Right ventricle myocardium inferior (tissue), 1 donor: ENCODE data around the gene POLR3E. TPM values are rescaled to one million over a fixed set of nuclear protein-coding genes. Genes with fewer than 3 reads are reported as not detected.

Experiments
- ATAC-seq: fragments of 200-7000 bp; cut with Tn5 transposase; one replicate; pipeline ENCODE4 v1.9.1; 2020; ENCODE audit warnings: mild to moderate bottlenecking, moderate library complexity
- DNase-seq: peaks from one replicate; pipeline ENCODE4 v3.0.0; 2021; ENCODE audit errors: missing footprints
- intact Hi-C: fragments of 100-400 bp; cut with DNase I; formaldehyde crosslinking; loops from one replicate; pipeline ENCODE4 v1.11.0; 2022
- total RNA-seq: library from RNA; stranded (reverse); fragmentation: NEBNext Ultra II Directional; extraction: Animal tissue kit (Norgen Biotek cat#: 25700); gene quantifications from one replicate; pipeline ENCODE4 v1.2.1, GENCODE V29; 2021
- donor health status: DM: no; HTN: yes; CAD: no; lungs with severe emphysema.

The POLR3E gene
- total RNA-seq, 1 donor from 2014 or later, result 36.4 TPM

DNA sequence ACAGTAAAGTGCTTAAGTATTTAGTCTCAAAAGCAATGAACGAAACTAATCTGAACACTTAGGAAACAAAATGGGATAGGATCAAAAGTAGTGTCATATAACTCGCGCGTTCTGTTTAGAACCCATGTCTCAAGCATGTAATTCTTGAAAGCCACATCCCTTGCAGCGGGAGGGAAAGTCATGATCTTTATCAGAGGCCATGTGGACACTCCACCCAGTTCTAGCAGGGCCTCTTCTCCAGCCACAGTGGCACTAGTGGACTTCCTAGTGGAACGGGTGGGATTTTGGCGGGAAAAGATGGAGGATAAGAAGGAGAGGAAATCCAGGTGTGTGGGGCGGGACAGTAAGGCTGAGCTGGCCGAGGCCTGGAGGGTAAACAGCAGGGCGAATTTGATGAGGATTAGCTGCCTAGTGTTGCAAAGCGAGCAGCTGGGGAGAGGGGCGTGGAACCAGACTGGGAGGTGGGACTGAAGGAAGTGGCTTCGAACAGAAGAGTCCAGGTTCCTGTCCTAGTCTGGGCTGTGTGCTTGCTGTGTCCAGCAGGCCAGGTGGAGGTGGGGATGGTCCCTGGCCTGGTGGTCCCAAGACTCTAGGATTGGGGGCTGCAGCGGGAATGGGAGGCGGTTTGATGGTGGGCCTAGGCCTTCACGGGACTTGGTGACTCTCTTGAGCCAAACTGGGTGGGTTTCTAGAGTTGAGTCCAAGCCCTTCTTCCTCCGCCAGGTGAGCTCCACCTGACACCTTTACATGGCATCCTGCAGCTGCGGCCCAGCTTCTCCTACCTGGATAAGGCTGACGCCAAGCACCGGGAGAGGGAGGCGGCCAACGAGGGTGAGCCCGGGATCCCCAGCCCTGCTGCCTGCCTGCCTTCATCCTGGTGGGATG is 15.9 kb downstream of the POLR3E start:
- intact Hi-C loops, result no loop called here
- ATAC-seq (no peak), DNase-seq (no peak)

DNA sequence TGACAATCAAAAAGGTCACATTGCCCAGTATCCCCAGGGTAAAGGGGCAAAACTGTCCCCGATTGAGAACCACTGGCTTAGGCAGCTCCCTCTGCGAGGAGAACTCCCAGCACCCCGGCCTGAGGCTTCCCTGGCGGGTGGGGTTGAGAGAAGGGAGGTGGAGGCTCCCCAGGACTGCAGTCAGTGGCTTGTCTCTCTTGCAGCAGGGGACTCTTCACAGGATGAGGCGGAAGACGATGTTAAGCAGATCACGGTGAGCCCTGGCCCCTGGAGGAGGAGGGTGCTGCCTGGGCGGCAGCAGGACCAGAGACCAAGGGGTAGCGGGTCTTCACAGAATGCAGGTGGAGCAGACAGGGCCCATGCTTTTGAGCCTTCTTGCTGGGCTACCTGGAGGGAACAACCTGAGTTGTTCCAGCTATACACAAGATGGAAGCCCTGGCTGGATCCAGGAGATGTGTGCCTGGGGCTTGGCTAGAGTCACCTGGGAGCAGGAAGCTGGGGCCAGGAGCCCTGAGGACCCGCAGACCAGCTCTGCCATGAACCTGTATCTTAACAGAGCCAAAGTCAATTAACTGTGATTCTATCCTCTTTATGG is 16.8 kb downstream of the POLR3E start:
- ATAC-seq, result no peak
- no peak for DNase-seq
- intact Hi-C loops, result no loop called here

GRCh38 chr16:22314661-22315626 is 17.7 kb downstream of the POLR3E start:
- intact Hi-C loops, result no loop called here
- ATAC-seq, result no peak
- DNase-seq, result peak; percentile 53

DNA sequence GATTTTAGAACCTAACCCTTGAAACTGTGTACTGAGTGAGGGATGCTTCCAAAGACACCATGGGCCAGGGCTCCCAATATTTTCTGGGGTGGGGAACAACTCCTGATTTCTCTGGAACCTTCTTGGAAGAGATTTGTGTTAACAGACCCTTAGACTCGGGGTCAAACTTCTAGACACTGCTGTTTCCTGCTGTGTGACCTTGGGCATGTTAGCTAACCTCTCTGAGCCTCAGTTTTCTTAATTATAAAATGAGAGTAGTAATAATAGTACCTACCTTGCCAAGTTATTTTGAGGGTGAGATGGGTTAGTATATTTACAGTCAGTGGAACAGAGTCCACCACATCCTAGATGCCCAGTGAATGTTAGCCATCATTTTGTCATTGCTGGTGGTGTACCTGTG is 18.8 kb downstream of the POLR3E start:
- DNase-seq, result no peak
- ATAC-seq, result no peak
- intact Hi-C loops, result no loop called here

DNA sequence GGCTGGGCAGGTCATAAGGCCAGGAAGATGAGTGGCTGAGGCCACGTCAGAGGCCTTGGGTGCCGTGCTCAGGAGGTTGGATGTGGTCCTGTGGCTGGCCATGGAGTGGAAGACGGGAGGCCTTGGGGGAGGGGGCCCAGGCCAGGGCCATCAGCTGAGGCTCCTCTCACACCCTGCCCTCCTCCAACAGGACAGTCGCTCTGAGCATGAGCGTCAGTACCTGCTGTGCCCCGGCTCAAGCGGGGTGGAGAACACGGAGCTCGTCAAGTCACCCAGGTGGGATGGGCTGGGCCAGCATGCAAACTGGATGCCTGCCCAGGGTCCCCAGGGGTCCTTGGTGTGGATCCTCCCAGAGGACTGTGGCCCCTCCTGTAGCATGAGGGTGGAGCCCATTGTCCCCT is 19.2 kb downstream of the POLR3E start:
- intact Hi-C loops, result no loop called here
- DNase-seq, result peak; percentile 67
- no peak for ATAC-seq

- intact Hi-C loops, result no loop called here
- ATAC-seq (no peak), DNase-seq (peak; percentile 34)
These were observed 19.9 kb downstream of the POLR3E start for GRCh38 chr16:22317001-22317530.

GRCh38 chr16:22317625-22318024 is 20.4 kb downstream of the POLR3E start:
- no peak for DNase-seq
- no peak for ATAC-seq
- intact Hi-C loops, result no loop called here

GRCh38 chr16:22318690-22319358 is 21.6 kb downstream of the POLR3E start:
- peak; percentile 66 for DNase-seq
- intact Hi-C loops, result no loop called here

DNA sequence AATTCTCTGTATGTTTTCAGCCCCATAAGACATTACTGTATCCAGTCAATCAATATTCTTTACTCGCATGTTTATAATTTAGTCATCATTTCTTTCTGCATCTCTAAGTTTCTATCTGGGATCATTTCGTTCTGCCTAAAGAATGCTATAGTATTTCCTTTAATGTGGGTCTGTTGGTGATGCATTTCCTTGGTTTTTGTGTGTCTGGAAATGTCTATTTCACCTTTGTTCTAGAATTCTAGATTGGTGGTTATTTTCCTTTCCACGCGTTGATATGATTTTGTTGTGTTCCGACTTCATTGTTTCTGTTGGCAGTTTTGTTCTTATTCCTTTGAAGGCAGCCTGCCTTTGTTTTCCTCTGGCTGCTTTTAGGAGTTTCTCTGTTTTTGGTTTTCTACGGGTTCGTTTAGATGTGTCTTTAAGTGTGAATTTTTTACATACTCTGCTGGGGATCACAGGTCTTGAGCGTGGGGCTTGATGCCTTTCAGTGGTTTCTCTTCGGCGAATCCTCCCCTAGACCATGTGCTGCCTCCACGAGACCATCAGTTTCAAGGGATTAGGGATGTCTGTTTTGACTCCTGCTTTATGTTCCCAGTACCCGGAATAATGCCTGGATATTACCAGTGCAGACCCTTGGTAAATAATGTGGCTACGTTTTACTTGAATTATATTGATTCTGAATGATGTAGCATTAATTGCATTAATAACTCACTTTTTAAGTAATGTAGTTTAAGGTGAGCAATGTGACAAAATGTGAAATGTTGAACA is 23.5 kb downstream of the POLR3E start:
- intact Hi-C loops, result no loop called here
- ATAC-seq (no peak), DNase-seq (no peak)

More at GRCh38 chr16:22318690-22319358, 21.6 kb downstream of the POLR3E start:
- ATAC-seq, result no peak

- intact Hi-C loops, result no loop called here
- DNase-seq (peak; percentile 83), ATAC-seq (peak; percentile 54)
These were observed 24.3 kb downstream of the POLR3E start for GRCh38 chr16:22321340-22322001.

GRCh38 chr16:22322021-22322471 is 24.8 kb downstream of the POLR3E start:
- no peak for ATAC-seq
- peak; percentile 42 for DNase-seq
- intact Hi-C loops, result no loop called here

DNA sequence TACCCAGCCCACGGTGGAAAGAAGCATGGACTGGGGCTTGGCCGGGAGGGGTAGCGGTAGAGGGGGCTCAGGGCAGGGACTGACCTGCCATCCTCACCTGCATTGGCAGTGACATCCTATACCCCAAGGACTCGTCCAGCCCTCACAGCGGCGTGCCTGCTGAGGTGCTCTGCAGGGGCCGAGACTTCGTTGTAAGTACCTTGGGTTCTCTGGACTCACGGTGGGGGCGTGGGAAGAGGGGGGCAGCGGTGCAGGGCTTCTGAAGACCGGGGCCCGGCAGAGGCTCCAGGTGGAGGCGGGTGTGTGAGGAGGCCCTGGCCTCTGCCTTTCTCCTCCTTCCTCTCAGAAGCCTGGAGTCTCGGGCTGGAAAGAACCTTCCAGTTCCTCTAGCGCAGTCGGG is 25.5 kb downstream of the POLR3E start:
- no peak for ATAC-seq
- DNase-seq, result peak; percentile 40
- intact Hi-C loops, result no loop called here

- peak; percentile 34 for DNase-seq
- no peak for ATAC-seq
- intact Hi-C loops, result no loop called here
These were observed 26.2 kb downstream of the POLR3E start for GRCh38 chr16:22323173-22323958.

GRCh38 chr16:22323959-22324786 is 27.0 kb downstream of the POLR3E start:
- ATAC-seq (no peak), DNase-seq (peak; percentile 63)
- intact Hi-C loops, result no loop called here

- DNase-seq (peak; percentile 23), ATAC-seq (no peak)
- intact Hi-C loops, result no loop called here
These were observed 27.8 kb downstream of the POLR3E start for GRCh38 chr16:22324787-22325597.
